ENCODE data around the gene GREM1. TPM values are rescaled to one million over a fixed set of nuclear protein-coding genes. Genes with fewer than 3 reads are reported as not detected.

Gene GREM1
- total RNA-seq, 4 donors from 2014 or later, result 0.79 to 77.3 (median 15.8) TPM

DNA sequence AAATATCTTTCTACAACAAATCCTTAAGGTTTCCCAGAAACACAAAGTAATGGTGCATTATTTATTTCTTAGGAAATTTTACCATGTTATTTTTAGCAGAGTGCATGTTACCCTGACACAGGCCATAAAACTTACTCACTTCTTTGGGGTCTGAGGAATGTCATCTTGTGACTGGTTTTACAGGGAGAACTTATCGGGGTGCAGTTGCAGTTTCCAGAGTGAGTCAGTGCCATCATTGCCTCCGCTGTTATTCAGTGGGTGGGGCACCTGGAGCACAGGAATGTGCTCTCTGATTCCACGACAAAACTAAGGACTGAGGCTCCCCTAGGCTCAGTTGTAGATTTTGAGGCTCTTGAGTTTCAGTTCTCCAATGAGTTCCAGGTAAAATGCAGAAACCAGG lies 11.1 kb upstream of the GREM1 start:
- ATAC-seq (ENCODE audit: low FRiP score) (no peak), DNase-seq (ENCODE audit: low spot score) (no peak)
- TF ChIP-seq, protein P1, sequence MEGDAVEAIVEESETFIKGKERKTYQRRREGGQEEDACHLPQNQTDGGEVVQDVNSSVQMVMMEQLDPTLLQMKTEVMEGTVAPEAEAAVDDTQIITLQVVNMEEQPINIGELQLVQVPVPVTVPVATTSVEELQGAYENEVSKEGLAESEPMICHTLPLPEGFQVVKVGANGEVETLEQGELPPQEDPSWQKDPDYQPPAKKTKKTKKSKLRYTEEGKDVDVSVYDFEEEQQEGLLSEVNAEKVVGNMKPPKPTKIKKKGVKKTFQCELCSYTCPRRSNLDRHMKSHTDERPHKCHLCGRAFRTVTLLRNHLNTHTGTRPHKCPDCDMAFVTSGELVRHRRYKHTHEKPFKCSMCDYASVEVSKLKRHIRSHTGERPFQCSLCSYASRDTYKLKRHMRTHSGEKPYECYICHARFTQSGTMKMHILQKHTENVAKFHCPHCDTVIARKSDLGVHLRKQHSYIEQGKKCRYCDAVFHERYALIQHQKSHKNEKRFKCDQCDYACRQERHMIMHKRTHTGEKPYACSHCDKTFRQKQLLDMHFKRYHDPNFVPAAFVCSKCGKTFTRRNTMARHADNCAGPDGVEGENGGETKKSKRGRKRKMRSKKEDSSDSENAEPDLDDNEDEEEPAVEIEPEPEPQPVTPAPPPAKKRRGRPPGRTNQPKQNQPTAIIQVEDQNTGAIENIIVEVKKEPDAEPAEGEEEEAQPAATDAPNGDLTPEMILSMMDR (IDR thresholded peaks at IDR 0.05), result no peak

DNA sequence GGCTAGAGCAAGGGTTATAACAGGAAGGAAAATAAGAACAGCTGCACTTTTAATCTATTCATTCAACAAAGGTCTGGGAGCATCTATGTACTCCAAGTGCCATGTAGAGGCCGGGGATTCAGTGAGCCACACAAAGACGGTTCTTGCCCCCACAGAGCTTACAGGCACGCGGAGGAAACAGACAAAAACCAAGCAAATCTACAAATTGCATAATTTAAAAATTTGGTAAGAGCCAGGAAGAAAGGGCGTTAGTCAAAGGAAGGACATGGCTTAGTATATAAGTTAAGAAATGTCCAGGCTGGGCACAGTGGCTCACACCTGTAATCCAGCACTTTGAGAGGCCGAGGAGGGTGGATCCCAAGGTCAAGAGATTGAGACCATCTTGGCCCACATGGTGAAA lies 10.4 kb upstream of the GREM1 start:
- no peak for DNase-seq (ENCODE audit: low spot score)
- TF ChIP-seq, protein P1 (IDR thresholded peaks at IDR 0.05), result no peak
- ATAC-seq (ENCODE audit: low FRiP score), result no peak

DNA sequence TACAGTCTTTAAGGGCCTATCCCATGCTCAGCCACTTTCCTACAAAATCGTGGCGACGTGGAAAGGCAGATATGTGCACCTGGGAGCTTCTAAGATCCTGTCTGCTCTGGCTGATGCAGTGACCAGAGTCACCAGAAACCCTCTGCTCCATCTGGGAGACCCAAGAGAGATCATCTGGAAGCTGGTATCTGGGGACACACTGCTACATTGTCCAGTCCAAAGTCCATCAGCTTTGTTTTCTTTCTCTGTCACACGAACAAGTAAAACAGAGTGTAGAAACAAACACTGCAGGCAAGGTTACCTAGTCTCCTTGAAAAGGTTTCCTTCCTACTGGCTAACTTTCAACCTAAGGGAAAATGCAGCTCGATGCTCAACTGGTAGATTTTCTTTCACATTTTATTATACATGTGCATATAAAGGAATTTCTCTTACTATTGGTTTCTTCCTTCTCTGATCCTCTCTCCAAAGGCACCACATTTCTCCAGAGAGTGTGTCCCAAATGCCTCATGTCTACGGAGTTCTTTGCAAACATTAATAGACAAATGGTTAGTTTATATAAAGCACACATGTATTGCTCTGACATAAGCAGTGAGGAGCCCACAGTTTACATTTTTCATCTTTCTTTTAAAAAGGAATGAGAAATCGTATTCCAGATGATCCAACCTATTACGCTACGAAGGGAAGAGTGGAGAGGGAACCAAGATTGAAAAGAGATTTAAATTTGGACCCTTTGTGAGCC lies 8.3 kb upstream of the GREM1 start:
- no peak for ATAC-seq (ENCODE audit: low FRiP score)
- no peak for DNase-seq (ENCODE audit: low spot score)
- TF ChIP-seq, protein P1 (IDR thresholded peaks at IDR 0.05), result no peak

DNA sequence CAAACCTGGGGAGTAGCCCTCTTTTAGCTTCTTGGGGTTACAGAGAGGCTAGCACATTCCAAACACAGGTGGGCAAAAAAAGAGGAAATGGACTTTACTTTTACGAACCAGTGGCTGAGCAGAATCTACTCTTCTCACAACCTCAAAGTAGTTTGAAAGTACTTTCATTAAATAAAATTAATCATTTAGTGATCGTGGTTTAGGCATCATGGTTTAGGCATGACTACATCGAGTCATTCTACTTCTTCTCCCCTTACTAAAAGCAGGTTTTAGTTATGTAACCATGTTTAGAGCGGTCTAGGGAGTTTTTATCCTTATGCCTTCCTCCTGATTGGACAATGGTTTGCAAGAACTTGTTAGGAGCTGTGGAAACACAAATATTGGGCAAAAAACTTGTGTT lies 2.5 kb upstream of the GREM1 start:
- ATAC-seq (ENCODE audit: low FRiP score) (no peak), DNase-seq (ENCODE audit: low spot score) (no peak)
- TF ChIP-seq, protein P1 (IDR thresholded peaks at IDR 0.05), result no peak

DNA sequence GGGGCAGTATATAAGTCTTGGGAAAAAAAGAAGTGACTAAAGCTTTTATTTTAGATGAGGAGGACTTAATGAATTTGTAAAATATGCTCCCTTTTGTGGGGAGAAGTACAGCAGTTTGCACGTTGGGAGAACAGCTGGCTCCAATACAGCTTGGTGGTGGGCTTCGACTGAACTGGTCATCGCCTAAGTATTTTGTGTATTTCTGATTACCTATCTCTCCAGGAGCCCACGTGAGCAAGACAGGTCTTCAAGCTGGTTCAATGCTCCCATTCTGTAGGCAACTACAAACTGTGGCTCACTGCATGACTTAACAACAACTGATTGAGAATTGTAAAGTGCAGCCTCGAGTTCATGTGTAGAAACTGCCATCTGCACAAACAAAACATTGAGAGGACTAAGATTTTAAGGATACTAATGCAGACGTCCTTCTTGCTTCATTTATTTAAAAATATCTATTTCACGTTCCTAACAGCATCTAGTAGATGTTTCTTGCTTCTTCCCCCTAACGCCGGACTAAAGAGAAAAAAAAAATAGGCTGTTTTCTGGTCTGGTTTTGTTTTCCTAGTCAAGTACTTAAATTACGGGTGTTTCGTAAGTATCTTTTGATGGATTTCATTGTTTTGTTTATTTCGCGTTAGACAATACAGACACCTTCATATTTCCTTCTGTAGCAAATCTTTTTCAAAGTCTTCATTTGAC lies 1.4 kb upstream of the GREM1 start:
- no peak for ATAC-seq (ENCODE audit: low FRiP score)
- DNase-seq (ENCODE audit: low spot score), result no peak

DNA sequence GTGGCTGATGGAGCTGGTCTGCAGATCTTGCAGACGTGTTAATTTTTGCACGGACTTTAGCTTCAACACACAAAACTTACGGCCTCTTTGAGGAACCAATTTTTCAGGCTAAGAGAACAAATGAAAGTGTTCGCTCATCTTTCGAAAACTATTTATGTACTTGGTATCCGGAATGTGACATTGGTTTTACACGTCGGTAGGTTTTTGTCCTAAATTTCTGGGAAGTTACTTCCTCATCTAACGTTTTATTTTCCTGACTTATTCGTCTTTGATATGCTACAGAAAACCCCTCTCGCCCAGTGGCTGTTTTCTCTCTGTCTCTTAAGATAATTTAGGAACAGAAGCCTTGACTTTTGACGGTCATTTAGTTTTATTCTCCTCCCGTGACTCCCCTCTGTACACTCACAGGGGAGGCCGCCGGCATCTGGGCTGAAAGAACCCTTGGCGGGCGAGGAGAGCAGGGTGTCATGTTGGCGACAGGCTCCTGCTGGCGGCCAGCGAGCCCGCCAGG lies 834 bp upstream of the GREM1 start:
- no peak for ATAC-seq (ENCODE audit: low FRiP score)
- TF ChIP-seq, protein P1 (IDR thresholded peaks at IDR 0.05), result no peak
- no peak for DNase-seq (ENCODE audit: low spot score)

More for the DNA sequence above, 1.4 kb upstream of the GREM1 start:
- TF ChIP-seq, protein P1 (IDR thresholded peaks at IDR 0.05), result no peak

All from omental fat pad (tissue), 4 donors.